ENCODE results near the gene NPRL2.

- TF ChIP-seq, protein P1, sequence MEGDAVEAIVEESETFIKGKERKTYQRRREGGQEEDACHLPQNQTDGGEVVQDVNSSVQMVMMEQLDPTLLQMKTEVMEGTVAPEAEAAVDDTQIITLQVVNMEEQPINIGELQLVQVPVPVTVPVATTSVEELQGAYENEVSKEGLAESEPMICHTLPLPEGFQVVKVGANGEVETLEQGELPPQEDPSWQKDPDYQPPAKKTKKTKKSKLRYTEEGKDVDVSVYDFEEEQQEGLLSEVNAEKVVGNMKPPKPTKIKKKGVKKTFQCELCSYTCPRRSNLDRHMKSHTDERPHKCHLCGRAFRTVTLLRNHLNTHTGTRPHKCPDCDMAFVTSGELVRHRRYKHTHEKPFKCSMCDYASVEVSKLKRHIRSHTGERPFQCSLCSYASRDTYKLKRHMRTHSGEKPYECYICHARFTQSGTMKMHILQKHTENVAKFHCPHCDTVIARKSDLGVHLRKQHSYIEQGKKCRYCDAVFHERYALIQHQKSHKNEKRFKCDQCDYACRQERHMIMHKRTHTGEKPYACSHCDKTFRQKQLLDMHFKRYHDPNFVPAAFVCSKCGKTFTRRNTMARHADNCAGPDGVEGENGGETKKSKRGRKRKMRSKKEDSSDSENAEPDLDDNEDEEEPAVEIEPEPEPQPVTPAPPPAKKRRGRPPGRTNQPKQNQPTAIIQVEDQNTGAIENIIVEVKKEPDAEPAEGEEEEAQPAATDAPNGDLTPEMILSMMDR (IDR thresholded peaks at IDR 0.05): no peak
- no peak for TF ChIP-seq POLR2A (IDR thresholded peaks at IDR 0.05)
These were observed 33.2 kb upstream of the NPRL2 start for GRCh38 chr3:50383750-50384149.
